ENCODE measurements around the gene PPP1R2C. TPM values are rescaled to one million over a fixed set of nuclear protein-coding genes. Genes with fewer than 3 reads are reported as not detected.

PPP1R2C gene
- total and polyA plus RNA-seq, 2 experiments from 2014 or later, result not detected

DNA sequence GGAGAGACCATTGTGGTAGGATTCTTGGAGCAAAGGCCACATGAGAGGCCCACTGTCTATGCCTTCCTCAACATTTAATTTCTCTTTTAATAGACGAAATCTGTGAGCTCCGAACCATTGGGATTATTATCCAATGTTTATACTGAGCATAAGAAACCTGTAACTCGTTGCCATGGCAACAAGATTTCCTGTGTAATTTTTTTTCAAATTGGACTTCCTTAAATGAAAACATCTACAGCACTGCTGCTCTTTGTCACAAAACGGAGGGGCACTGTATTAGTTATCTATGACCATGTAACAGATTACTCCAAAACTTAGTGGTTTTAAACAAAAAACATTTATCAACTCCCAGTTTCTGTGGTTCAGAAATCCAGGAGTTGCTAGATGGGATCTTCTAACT, 38.7 kb downstream of the PPP1R2C start (continued):
- TF ChIP-seq REST (IDR thresholded peaks at IDR 0.05; ENCODE audit: unreplicated experiment), result no peak
- TF ChIP-seq EZH2 (IDR thresholded peaks at IDR 0.05; ENCODE audit: low read depth, unreplicated experiment), result no peak
- no peak for TF ChIP-seq NANOG (IDR thresholded peaks at IDR 0.05; ENCODE audit: borderline replicate concordance)

DNA sequence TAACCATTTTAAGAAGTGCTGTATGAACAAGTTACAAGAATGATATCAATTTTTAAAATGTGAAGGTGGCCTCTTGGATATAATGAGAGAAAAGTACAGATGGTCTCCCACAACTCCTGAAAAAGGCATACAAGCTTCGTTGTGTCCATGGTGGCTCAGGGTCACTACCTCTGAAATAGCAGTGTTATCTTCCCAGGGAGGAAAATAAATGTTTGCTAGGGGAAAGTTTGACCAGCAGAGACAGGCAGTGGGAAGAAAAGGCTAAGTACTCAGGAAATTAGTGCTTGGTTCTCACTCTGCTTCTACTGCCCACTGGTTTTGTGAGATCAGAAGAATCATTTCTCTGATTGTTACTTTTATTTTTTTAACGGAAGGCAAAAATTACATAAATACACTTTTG, 39.4 kb downstream of the PPP1R2C start:
- no peaks in the 10 kb centered on the region for H3K27me3 ChIP-seq (ENCODE audit: insufficient read depth)
- H2AFZ ChIP-seq, result no peak overlapping the region
- no peaks in the 10 kb centered on the region for H3K79me2 ChIP-seq (replicated peaks; ENCODE audit: insufficient read depth)
- DNase-seq (ENCODE audit: low spot score) (no peak), ATAC-seq (no peak)
- Mint-ChIP-seq H3K27ac (no peak overlapping the region), H3K9me3 (no peaks in the 10 kb centered on the region), H3K4me3 (no peak overlapping the region), H3K27me3 (ENCODE audit: insufficient read depth, low read depth, poor library complexity) (no peaks in the 10 kb centered on the region), H3K4me1 (no peaks in the 10 kb centered on the region), H3K36me3 (ENCODE audit: low read depth) (no peaks in the 10 kb centered on the region)
- H4K20me1 ChIP-seq (replicated peaks; ENCODE audit: insufficient read depth), result no peaks in the 10 kb centered on the region
- H3K4me2 ChIP-seq, result no peak overlapping the region
- no peak overlapping the region for H3K27ac ChIP-seq (ENCODE audit: low read depth)
- H3K4me3 ChIP-seq, result no peak overlapping the region
- H3F3A ChIP-seq (replicated peaks; ENCODE audit: low read depth), result no peaks in the 10 kb centered on the region
- no peaks in the 10 kb centered on the region for H3K4me1 ChIP-seq (ENCODE audit: insufficient read depth)
- TF ChIP-seq NANOG (IDR thresholded peaks at IDR 0.05; ENCODE audit: borderline replicate concordance) (no peak), STAT1 (IDR thresholded peaks at IDR 0.05; ENCODE audit: unreplicated experiment) (no peak), CREB1 (CRISPR knock-in tag; IDR thresholded peaks at IDR 0.05; ENCODE audit: low read depth) (no peak), REST (IDR thresholded peaks at IDR 0.05; ENCODE audit: unreplicated experiment) (no peak)
- TF ChIP-seq, protein P1, sequence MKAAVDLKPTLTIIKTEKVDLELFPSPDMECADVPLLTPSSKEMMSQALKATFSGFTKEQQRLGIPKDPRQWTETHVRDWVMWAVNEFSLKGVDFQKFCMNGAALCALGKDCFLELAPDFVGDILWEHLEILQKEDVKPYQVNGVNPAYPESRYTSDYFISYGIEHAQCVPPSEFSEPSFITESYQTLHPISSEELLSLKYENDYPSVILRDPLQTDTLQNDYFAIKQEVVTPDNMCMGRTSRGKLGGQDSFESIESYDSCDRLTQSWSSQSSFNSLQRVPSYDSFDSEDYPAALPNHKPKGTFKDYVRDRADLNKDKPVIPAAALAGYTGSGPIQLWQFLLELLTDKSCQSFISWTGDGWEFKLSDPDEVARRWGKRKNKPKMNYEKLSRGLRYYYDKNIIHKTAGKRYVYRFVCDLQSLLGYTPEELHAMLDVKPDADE (IDR thresholded peaks at IDR 0.05), result no peak
- H3K36me3 ChIP-seq (ENCODE audit: insufficient read depth), result no peaks in the 10 kb centered on the region
- H3K9me2 ChIP-seq (ENCODE audit: insufficient read depth), result no peaks in the 10 kb centered on the region
